Osteoblast (primary cell): Measurements from ENCODE around the gene PAX2. TPM values are rescaled to one million over a fixed set of nuclear protein-coding genes. Genes with fewer than 3 reads are reported as not detected.
A peak's percentile ranks its signal among the peaks of the same experiment; 100 is the strongest.

Experiments
- DNase-seq: peaks from one replicate; pipeline ENCODE4 v3.0.0; 2011; ENCODE audit warnings: low spot score, mixed read lengths; ENCODE audit not compliant: insufficient read length; ENCODE audit errors: missing footprints
- H2AFZ ChIP-seq: 2 replicates; pipeline ENCODE4 v1.6.0; 2011; ENCODE audit warnings: mild to moderate bottlenecking, low read length
- H3K27ac ChIP-seq: 2 replicates; pipeline ENCODE4 v1.5.1; 2011; ENCODE audit warnings: mild to moderate bottlenecking, low read depth, low read length, moderate library complexity
- H3K27me3 ChIP-seq: 2 replicates; pipeline ENCODE4 v1.6.0; 2012; ENCODE audit warnings: mild to moderate bottlenecking, control low read depth, inconsistent platforms, low read length, moderate library complexity; ENCODE audit not compliant: insufficient read depth
- H3K36me3 ChIP-seq: 2 replicates; pipeline ENCODE4 v1.5.1; 2011; ENCODE audit warnings: mild to moderate bottlenecking, low read length, control low read depth, moderate library complexity; ENCODE audit not compliant: insufficient read depth
- H3K4me1 ChIP-seq: 2 replicates; pipeline ENCODE4 v1.5.1; 2011; ENCODE audit warnings: mild to moderate bottlenecking, low read length, control low read depth, moderate library complexity; ENCODE audit not compliant: insufficient read depth
- H3K4me2 ChIP-seq: 2 replicates; pipeline ENCODE4 v1.6.0; 2011; ENCODE audit warnings: mild to moderate bottlenecking, low read length; ENCODE audit not compliant: insufficient read depth
- H3K4me3 ChIP-seq: fragments of 200-600 bp; sonication (generic); 3 replicates; pipeline ENCODE4 v1.5.1; 2012; ENCODE audit warnings: mild to moderate bottlenecking, low read length, inconsistent platforms; ENCODE audit not compliant: insufficient read depth
- H3K79me2 ChIP-seq: 2 replicates; pipeline ENCODE4 v1.6.0; 2012; ENCODE audit warnings: mild to moderate bottlenecking, low read length, control low read depth, inconsistent platforms; ENCODE audit not compliant: insufficient read depth
- H3K9me3 ChIP-seq: 2 replicates; pipeline ENCODE4 v1.5.1; 2011; ENCODE audit warnings: low read depth, low read length, control low read depth
- H4K20me1 ChIP-seq: 2 replicates; pipeline ENCODE4 v1.6.0; 2012; ENCODE audit warnings: mild to moderate bottlenecking, low read length, control low read depth; ENCODE audit not compliant: insufficient read depth
- total RNA-seq: library from RNA; depleted of rRNA; stranded (reverse); fragments of >200 nt; gene quantifications from 2 replicates; pipeline ENCODE4 v1.2.3, GENCODE V29; 2012
- TF ChIP-seq, protein P1 (sequence below): IDR thresholded peaks from 2 replicates; pipeline ENCODE4 v1.5.1; 2011; ENCODE audit warnings: mild to moderate bottlenecking, low read depth, low read length, moderate library complexity; ENCODE audit errors: extremely low read depth

Gene PAX2
- total RNA-seq, 1 donor, result not detected

DNA sequence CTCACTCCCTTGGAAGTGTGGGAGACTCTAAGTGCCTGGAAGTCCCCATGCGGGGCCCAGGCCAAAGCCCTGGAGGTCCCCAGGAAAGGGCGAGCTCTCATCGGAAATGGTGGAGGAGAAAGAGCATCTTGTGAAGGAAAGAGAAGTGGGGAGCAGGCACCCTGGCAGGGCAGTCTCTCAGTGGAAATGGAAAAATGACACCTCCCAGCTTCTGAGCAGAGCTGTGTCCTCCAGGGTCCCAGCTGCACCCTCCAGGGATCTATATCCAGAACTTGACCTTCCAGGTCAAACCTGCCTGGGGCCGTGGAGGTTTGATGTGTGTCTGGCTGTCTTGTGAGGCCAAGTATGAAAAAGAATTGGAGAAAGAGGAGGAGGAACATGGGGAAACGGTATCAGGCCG, 29.5 kb downstream of the PAX2 start:
- no peak for DNase-seq
- Histone ChIP-seq H3K79me2 (no peaks in the 10 kb centered on the region), H3K36me3 (no peaks in the 10 kb centered on the region), H3K4me1 (no peaks in the 10 kb centered on the region), H3K4me3 (no peak overlapping the region), H3K27me3 (peaks cover 40% of the 10 kb centered on the region), H3K4me2 (no peak overlapping the region), H3K9me3 (no peaks in the 10 kb centered on the region), H4K20me1 (peaks cover 2% of the 10 kb centered on the region), H3K27ac (no peak overlapping the region), H2AFZ (no peak overlapping the region)
- TF ChIP-seq, protein P1, sequence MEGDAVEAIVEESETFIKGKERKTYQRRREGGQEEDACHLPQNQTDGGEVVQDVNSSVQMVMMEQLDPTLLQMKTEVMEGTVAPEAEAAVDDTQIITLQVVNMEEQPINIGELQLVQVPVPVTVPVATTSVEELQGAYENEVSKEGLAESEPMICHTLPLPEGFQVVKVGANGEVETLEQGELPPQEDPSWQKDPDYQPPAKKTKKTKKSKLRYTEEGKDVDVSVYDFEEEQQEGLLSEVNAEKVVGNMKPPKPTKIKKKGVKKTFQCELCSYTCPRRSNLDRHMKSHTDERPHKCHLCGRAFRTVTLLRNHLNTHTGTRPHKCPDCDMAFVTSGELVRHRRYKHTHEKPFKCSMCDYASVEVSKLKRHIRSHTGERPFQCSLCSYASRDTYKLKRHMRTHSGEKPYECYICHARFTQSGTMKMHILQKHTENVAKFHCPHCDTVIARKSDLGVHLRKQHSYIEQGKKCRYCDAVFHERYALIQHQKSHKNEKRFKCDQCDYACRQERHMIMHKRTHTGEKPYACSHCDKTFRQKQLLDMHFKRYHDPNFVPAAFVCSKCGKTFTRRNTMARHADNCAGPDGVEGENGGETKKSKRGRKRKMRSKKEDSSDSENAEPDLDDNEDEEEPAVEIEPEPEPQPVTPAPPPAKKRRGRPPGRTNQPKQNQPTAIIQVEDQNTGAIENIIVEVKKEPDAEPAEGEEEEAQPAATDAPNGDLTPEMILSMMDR, result no peak

DNA sequence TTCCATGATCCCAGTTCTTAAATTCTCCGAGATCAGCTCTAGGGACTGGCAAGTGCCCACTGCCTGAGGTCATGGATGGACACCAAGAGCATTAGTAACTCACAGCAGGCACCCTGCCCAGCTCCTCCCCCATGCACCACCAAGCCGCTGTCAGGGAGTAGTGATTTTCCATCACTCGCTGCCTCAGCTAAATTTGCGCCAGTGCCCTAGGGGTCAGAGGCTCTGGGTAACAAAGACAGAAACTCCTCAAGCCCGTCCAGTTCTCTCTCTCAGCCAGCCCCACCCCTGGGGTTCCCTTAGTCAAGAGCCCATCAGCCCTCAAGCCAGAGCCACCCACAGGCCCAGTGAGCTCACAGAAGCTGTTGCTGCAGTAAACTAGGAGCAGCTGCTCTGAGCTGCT, 30.0 kb downstream of the PAX2 start:
- Histone ChIP-seq H3K9me3 (no peaks in the 10 kb centered on the region), H3K4me1 (no peaks in the 10 kb centered on the region), H3K27ac (no peak overlapping the region), H3K36me3 (no peaks in the 10 kb centered on the region), H4K20me1 (peaks cover 2% of the 10 kb centered on the region), H3K27me3 (peaks cover 39% of the 10 kb centered on the region), H3K4me2 (no peak overlapping the region), H3K4me3 (no peak overlapping the region), H2AFZ (no peak overlapping the region), H3K79me2 (no peaks in the 10 kb centered on the region)
- TF ChIP-seq, protein P1, result no peak
- DNase-seq, result peak; percentile 75

DNA sequence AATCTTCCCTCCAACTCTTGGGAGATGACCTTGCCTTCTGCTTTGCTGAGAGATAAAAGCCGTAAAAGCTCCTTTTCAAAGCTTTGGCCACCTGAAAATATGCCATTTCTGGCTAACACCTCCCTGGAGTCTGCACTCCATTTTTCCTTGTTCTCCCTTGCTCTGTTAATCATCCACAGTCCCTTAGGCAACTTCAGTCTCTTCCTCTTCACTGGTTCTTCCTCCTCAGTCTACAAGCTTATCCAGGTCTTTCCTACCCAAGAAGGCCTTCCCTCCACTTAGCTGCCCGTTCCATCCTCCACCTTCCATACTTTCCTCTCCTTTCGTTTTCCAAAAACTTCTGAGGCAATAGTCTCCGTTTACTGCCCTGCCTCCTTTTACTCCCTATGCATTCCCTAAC, 30.5 kb downstream of the PAX2 start:
- DNase-seq, result no peak
- no peak overlapping the region for H2AFZ ChIP-seq
- TF ChIP-seq, protein P1, result no peak
- H3K36me3 ChIP-seq, result no peaks in the 10 kb centered on the region
- H4K20me1 ChIP-seq, result peaks cover 2% of the 10 kb centered on the region
- no peaks in the 10 kb centered on the region for H3K9me3 ChIP-seq
- no peaks in the 10 kb centered on the region for H3K79me2 ChIP-seq
- H3K4me1 ChIP-seq, result no peaks in the 10 kb centered on the region
- H3K4me2 ChIP-seq, result no peak overlapping the region
- H3K27ac ChIP-seq, result no peak overlapping the region
- peaks cover 40% of the 10 kb centered on the region for H3K27me3 ChIP-seq
- no peak overlapping the region for H3K4me3 ChIP-seq

DNA sequence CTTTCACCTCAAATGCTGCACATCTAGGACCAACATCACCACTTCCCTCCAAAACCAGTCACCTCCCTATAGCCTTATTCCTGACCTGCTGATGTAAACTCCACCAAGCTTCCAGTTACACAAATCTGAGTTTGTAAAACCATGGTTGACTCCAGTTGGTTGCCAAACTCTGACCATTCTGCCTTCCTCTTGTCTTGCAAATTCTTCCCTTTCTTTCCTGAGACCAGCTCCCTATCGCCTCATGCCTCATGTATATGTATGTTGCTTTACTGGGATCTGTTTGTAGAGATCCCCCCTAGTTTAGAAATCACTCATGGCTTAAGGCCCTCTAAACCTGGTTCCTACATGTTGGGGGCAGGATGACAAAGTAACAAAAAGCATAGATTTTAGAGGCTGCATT, 31.3 kb downstream of the PAX2 start:
- Histone ChIP-seq H3K4me2 (no peak overlapping the region), H3K4me3 (no peak overlapping the region), H3K27me3 (peaks cover 37% of the 10 kb centered on the region), H3K27ac (no peak overlapping the region), H3K79me2 (no peaks in the 10 kb centered on the region), H4K20me1 (peaks cover 2% of the 10 kb centered on the region), H3K36me3 (no peaks in the 10 kb centered on the region), H3K4me1 (no peaks in the 10 kb centered on the region), H2AFZ (no peak overlapping the region), H3K9me3 (no peaks in the 10 kb centered on the region)
- TF ChIP-seq, protein P1, result no peak
- peak; percentile 27 for DNase-seq
